Upper lobe of left lung (tissue), 4 donors: ENCODE results near the gene TPD52L1.

Source experiments
- EP300 ChIP-seq, 4 donors: sonication (generic); formaldehyde crosslinking; IDR thresholded peaks; one replicate each; pipeline ENCODE4 v1.5.1; 2017; ENCODE audit warnings: antibody characterized with exemption in 4 of 4, control low read depth in 2 of 4
- POLR2A ChIP-seq, 4 donors: fragments of 450-650 bp; IDR thresholded peaks; one replicate each; pipeline ENCODE4 v1.5.1; 2016 to 2017; ENCODE audit warnings: antibody characterized with exemption in 4 of 4, mild to moderate bottlenecking in 2 of 4
- POLR2AphosphoS5 ChIP-seq, 2 donors: sonication (generic); formaldehyde crosslinking; IDR thresholded peaks; one replicate each; pipeline ENCODE4 v1.5.1; 2017; ENCODE audit warnings: antibody characterized with exemption in 2 of 2
- TF ChIP-seq, protein P1 (sequence below), 6 experiments: fragments of 450-650 bp in 4 of 6; fragments of 200-600 bp in 2 of 6; sonication (generic) in 2 of 6; IDR thresholded peaks; one replicate each; pipeline ENCODE4 v1.5.1; 2016 to 2019; ENCODE audit warnings: antibody characterized with exemption in 6 of 6

DNA sequence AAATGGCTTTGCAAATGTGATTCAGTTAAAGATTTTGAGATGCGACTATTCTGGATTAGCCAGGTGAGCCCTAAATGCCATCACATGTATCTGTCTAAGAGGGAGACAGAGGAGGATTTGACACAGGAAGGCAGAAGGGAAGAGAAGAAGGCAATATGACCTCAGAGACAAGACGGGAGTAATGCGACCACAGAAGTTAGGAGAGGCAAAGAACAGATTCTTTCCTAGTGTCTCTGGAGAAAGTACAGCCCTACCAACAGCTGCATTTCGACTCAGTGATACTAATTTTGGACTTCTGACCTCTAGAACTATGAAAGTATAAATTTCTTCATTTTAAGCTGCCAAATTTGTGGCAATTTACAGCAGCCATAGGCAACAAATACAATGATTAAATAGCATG is 24.2 kb upstream of the TPD52L1 start:
- TF ChIP-seq, protein P1, sequence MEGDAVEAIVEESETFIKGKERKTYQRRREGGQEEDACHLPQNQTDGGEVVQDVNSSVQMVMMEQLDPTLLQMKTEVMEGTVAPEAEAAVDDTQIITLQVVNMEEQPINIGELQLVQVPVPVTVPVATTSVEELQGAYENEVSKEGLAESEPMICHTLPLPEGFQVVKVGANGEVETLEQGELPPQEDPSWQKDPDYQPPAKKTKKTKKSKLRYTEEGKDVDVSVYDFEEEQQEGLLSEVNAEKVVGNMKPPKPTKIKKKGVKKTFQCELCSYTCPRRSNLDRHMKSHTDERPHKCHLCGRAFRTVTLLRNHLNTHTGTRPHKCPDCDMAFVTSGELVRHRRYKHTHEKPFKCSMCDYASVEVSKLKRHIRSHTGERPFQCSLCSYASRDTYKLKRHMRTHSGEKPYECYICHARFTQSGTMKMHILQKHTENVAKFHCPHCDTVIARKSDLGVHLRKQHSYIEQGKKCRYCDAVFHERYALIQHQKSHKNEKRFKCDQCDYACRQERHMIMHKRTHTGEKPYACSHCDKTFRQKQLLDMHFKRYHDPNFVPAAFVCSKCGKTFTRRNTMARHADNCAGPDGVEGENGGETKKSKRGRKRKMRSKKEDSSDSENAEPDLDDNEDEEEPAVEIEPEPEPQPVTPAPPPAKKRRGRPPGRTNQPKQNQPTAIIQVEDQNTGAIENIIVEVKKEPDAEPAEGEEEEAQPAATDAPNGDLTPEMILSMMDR (IDR thresholded peaks at IDR 0.05) = no peak
- TF ChIP-seq POLR2AphosphoS5 (IDR thresholded peaks at IDR 0.05) (no peak), EP300 (IDR thresholded peaks at IDR 0.05) (no peak), POLR2A (IDR thresholded peaks at IDR 0.05) (no peak)
